HepG2 (cell line): ENCODE data around the gene CAMSAP1. TPM values are rescaled to one million over a fixed set of nuclear protein-coding genes. Genes with fewer than 3 reads are reported as not detected.

Experiments used
- ATAC-seq: fragments of 200-7000 bp; cut with Tn5 transposase; 3 replicates; pipeline ENCODE4 v1.9.1; 2020; ENCODE audit warnings: mild to moderate bottlenecking, moderate library complexity
- BruUV-seq: library from RNA; stranded (reverse); fragments of 400-500 nt; replicated peaks from 2 replicates; lab custom pipeline; 2021; lab: Mats Ljungman, UMichigan
- CTCF ChIA-PET: fragments of 300-600 bp; formaldehyde crosslinking; extraction: SDS; loops from one replicate; lab custom pipeline; 2021; ENCODE audit warnings: low total read pairs, inconsistent platforms, low intra/inter-chr PET ratio; lab: Yijun Ruan, JAX
- POLR2A ChIA-PET: fragments of 350-600 bp; sonication (Branson Sonifier 250); formaldehyde crosslinking; loops from one replicate; lab custom pipeline; 2020; ENCODE audit warnings: antibody characterized with exemption, inconsistent platforms; lab: Yijun Ruan, JAX
- DNase-seq: peaks from one replicate; pipeline ENCODE4 v3.0.0-alpha.2; 2015; ENCODE audit warnings: low spot score
- FAIRE-seq: peaks from 3 replicates; lab custom pipeline; 2011; peaks lifted over from hg19 to GRCh38; lab: Jason Lieb, UNC
- H2AFZ ChIP-seq: one replicate; pipeline ENCODE4 v1.6.1; 2011; ENCODE audit warnings: low read length, inconsistent platforms
- H3K27ac ChIP-seq: fragments of 300-600 bp; 3 replicates; pipeline ENCODE4 v1.8.0; 2011; ENCODE audit warnings: mixed run types, mild to moderate bottlenecking, mixed read lengths, low read length, inconsistent platforms; ENCODE audit not compliant: insufficient read depth; ENCODE audit errors: extremely low read length
- H3K27me3 ChIP-seq, 2 experiments: fragments of 200-600 bp in 1 of 2; 2 replicates in 1 of 2; 3 replicates in 1 of 2; pipeline versions ENCODE4 v1.6.0 to v1.8.0; 2011; ENCODE audit warnings: low read length in 2 of 2, mild to moderate bottlenecking in 2 of 2, moderate library complexity in 2 of 2, inconsistent platforms in 1 of 2; ENCODE audit not compliant: insufficient read depth in 2 of 2, control insufficient read depth in 1 of 2
- H3K36me3 ChIP-seq, 2 experiments: fragments of 200-600 bp in 1 of 2; replicated peaks in 1 of 2; 2 replicates in 1 of 2; 3 replicates in 1 of 2; pipeline versions ENCODE4 v1.5.1 to v1.8.0; 2011; ENCODE audit warnings: low read length in 2 of 2, inconsistent platforms in 1 of 2; ENCODE audit not compliant: insufficient read depth in 2 of 2, control insufficient read depth in 1 of 2
- H3K4me1 ChIP-seq: 2 replicates; pipeline ENCODE4 v1.5.1; 2012; ENCODE audit warnings: low read length, inconsistent platforms; ENCODE audit not compliant: insufficient read depth
- H3K4me2 ChIP-seq: 2 replicates; pipeline ENCODE4 v1.6.0; 2011; ENCODE audit warnings: low read depth, low read length, inconsistent platforms
- H3K4me3 ChIP-seq, 3 experiments: fragments of 200-600 bp in 1 of 3; sonication (generic), shearing (Covaris generic) in 1 of 3; replicated peaks in 1 of 3; 2 replicates each; pipeline ENCODE4 v1.5.1; 2011 to 2016; ENCODE audit warnings: low read length in 3 of 3, inconsistent platforms in 2 of 3, low read depth in 2 of 3, mild to moderate bottlenecking in 2 of 3, control low read depth in 1 of 3, mixed read lengths in 1 of 3; ENCODE audit not compliant: insufficient read depth in 1 of 3
- H3K79me2 ChIP-seq: one replicate; pipeline ENCODE4 v1.6.1; 2011; ENCODE audit warnings: low read length, inconsistent platforms; ENCODE audit not compliant: insufficient read depth
- H3K9ac ChIP-seq: 2 replicates; pipeline ENCODE4 v1.6.0; 2011; ENCODE audit warnings: mild to moderate bottlenecking, low read depth, low read length, inconsistent platforms; ENCODE audit not compliant: insufficient read depth
- H3K9me3 ChIP-seq: 2 replicates; pipeline ENCODE4 v1.5.1; 2012; ENCODE audit warnings: mild to moderate bottlenecking, low read length
- H4K20me1 ChIP-seq: 2 replicates; pipeline ENCODE4 v1.6.0; 2011; ENCODE audit warnings: inconsistent platforms, mild to moderate bottlenecking, low read length, moderate library complexity; ENCODE audit not compliant: insufficient read depth
- KDM5B ChIP-seq: sonication (generic); formaldehyde crosslinking; IDR thresholded peaks from 2 replicates; pipeline ENCODE4 v1.4.0; 2020; ENCODE audit warnings: missing genetic modification reagents, mild to moderate bottlenecking, borderline replicate concordance
- MTA3 ChIP-seq: sonication (generic); formaldehyde crosslinking; IDR thresholded peaks from 2 replicates; pipeline ENCODE4 v1.4.0; 2020; ENCODE audit warnings: missing genetic modification reagents
- ONECUT2 ChIP-seq: sonication (generic); formaldehyde crosslinking; IDR thresholded peaks from 2 replicates; pipeline ENCODE4 v1.4.0; 2020; ENCODE audit warnings: missing genetic modification reagents
- SETDB1 ChIP-seq: sonication (generic); formaldehyde crosslinking; IDR thresholded peaks from 2 replicates; pipeline ENCODE4 v1.5.1; 2020; ENCODE audit warnings: missing genetic modification reagents, mild to moderate bottlenecking, borderline replicate concordance
- ZBTB8A ChIP-seq: sonication (generic); formaldehyde crosslinking; IDR thresholded peaks from 2 replicates; pipeline ENCODE4 v1.4.0; 2020; ENCODE audit warnings: mild to moderate bottlenecking, low read depth, missing genetic modification reagents, borderline replicate concordance
- ZNF260 ChIP-seq: sonication (generic); formaldehyde crosslinking; IDR thresholded peaks from 2 replicates; pipeline ENCODE4 v1.4.0; 2020; ENCODE audit warnings: missing genetic modification reagents, low read depth, mild to moderate bottlenecking, borderline replicate concordance
- ZNF761 ChIP-seq: sonication (generic); formaldehyde crosslinking; conservative IDR thresholded peaks from 2 replicates; pipeline ENCODE4 v1.4.0; 2020; ENCODE audit warnings: mild to moderate bottlenecking, missing genetic modification reagents
- WGBS: methylation state at CpG from one replicate; pipeline ENCODE4 v1.1.6; 2017; ENCODE audit warnings: low lambda C conversion rate; 5-methylcytosine and 5-hydroxymethylcytosine counted together
- in situ Hi-C: cut with HindIII; loops from 2 replicates; pipeline ENCODE4 v1.10.0; 2017; ENCODE audit warnings: low pct_unique_long_range_greater_than_20kb; ENCODE audit not compliant: extremely low pct_ligation_motif_present
- intact Hi-C: fragments of 100-400 bp; cut with micrococcal nuclease; formaldehyde crosslinking; loops from one replicate; pipeline ENCODE4 v1.10.0; 2022; ENCODE audit not compliant: unreplicated experiment
- polyA plus RNA-seq, 8 experiments: library from polyadenylated mRNA; depleted of rRNA in 3 of 8; stranded (reverse) in 7 of 8; unstranded in 1 of 8; fragments of >200 nt; fragmentation: Illumina TruSeq in 4 of 8; extraction: Trizol in 4 of 8; gene quantifications; 2 replicates each; pipeline versions ENCODE4 v1.2.1 to v1.2.3, GENCODE V29; 2011 to 2016; ENCODE audit warnings: low read depth in 4 of 8, missing spikeins in 1 of 8, mixed read lengths in 1 of 8; ENCODE audit not compliant: insufficient read depth in 1 of 8
- total RNA-seq, 5 experiments: library from RNA; depleted of rRNA; stranded (reverse); fragments of >200 nt; fragmentation: Illumina TruSeq; extraction: Trizol; gene quantifications; 2 replicates each; pipeline ENCODE4 v1.2.3, GENCODE V29; 2016; ENCODE audit warnings: low read depth in 1 of 5
- TF ChIP-seq, protein P1 (sequence below): fragments of 450-650 bp; IDR thresholded peaks from 2 replicates; pipeline ENCODE4 v1.6.1; 2016
- TF ChIP-seq, protein P2 (sequence below): IDR thresholded peaks from 2 replicates; pipeline ENCODE4 v1.6.1; 2016; ENCODE audit warnings: missing compliant biosample characterization, missing genetic modification reagents, borderline replicate concordance
- TF ChIP-seq, protein P3 (sequence below): sonication (generic); formaldehyde crosslinking; IDR thresholded peaks from 2 replicates; pipeline ENCODE4 v1.4.0; 2020; ENCODE audit warnings: missing genetic modification reagents

CAMSAP1 gene
- total and polyA plus RNA-seq, 2 of the 13 experiments (the other 11 are each of a cell fraction or from before 2014, with no cell fraction given), result 3.8 to 12.4 TPM

GRCh38 chr9:135764731-135765130 lies 142.6 kb downstream of the CAMSAP1 start:
- FAIRE-seq, result no peak
- no peak overlapping the region for H2AFZ ChIP-seq
- no peak for ATAC-seq
- intact Hi-C loops (no loop called here), in situ Hi-C loops (no loop called here)
- H4K20me1 ChIP-seq, result no peaks in the 10 kb centered on the region
- H3K9ac ChIP-seq, result no peak overlapping the region
- POLR2A ChIA-PET, result no interaction called here
- no peaks in the 10 kb centered on the region for H3K36me3 ChIP-seq
- H3K4me1 ChIP-seq, result no peaks in the 10 kb centered on the region
- no peak overlapping the region for H3K4me3 ChIP-seq
- peaks cover 12% of the 10 kb centered on the region for H3K9me3 ChIP-seq
- WGBS, result 21% methylated on average over 10 of the region's 19 CpGs
- no peak for DNase-seq
- peaks cover 6 to 41% of the 10 kb centered on the region in 2 experiments; a peak in 4 of 5 replicates for H3K27me3 ChIP-seq
- no TSS peak for BruUV-seq
- no peak overlapping the region for H3K4me2 ChIP-seq
- no peaks in the 10 kb centered on the region for H3K79me2 ChIP-seq
- no peak overlapping the region for H3K27ac ChIP-seq
- CTCF ChIA-PET, result no interaction called here
- TF ChIP-seq SETDB1 (CRISPR knock-in tag), result no peak
- TF ChIP-seq, protein P1, sequence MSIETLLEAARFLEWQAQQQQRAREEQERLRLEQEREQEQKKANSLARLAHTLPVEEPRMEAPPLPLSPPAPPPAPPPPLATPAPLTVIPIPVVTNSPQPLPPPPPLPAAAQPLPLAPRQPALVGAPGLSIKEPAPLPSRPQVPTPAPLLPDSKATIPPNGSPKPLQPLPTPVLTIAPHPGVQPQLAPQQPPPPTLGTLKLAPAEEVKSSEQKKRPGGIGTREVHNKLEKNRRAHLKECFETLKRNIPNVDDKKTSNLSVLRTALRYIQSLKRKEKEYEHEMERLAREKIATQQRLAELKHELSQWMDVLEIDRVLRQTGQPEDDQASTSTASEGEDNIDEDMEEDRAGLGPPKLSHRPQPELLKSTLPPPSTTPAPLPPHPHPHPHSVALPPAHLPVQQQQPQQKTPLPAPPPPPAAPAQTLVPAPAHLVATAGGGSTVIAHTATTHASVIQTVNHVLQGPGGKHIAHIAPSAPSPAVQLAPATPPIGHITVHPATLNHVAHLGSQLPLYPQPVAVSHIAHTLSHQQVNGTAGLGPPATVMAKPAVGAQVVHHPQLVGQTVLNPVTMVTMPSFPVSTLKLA, result peak; percentile 18; the same call in 1 of the 2 replicates
- TF ChIP-seq KDM5B (CRISPR knock-in tag), result no peak
- no peak for TF ChIP-seq ZBTB8A (CRISPR knock-in tag)
- no peak for TF ChIP-seq ZNF260
- TF ChIP-seq, all 625 proteins: peak for 1

GRCh38 chr9:135763716-135764446 lies 143.5 kb downstream of the CAMSAP1 start:
- Histone ChIP-seq H2AFZ (no peak overlapping the region), H3K27me3 (peaks cover 6 to 49% of the 10 kb centered on the region in 2 experiments; a peak in 4 of 5 replicates), H3K9ac (no peak overlapping the region), H3K27ac (no peak overlapping the region), H3K36me3 (no peaks in the 10 kb centered on the region), H3K79me2 (no peaks in the 10 kb centered on the region), H3K4me3 (no peak overlapping the region), H4K20me1 (no peaks in the 10 kb centered on the region), H3K4me1 (no peaks in the 10 kb centered on the region), H3K9me3 (peaks cover 12% of the 10 kb centered on the region), H3K4me2 (no peak overlapping the region)
- DNase-seq (no peak), FAIRE-seq (no peak), ATAC-seq (no peak)
- 42% methylated on average over 12 of the region's 24 CpGs for WGBS
- ChIA-PET POLR2A (no interaction called here), CTCF (no interaction called here)
- in situ Hi-C loops, result no loop called here
- no TSS peak for BruUV-seq
- intact Hi-C loops, result no loop called here
- TF ChIP-seq MTA3 (no peak), ONECUT2 (CRISPR knock-in tag) (no peak), ZNF761 (no peak)
- TF ChIP-seq, protein P2, sequence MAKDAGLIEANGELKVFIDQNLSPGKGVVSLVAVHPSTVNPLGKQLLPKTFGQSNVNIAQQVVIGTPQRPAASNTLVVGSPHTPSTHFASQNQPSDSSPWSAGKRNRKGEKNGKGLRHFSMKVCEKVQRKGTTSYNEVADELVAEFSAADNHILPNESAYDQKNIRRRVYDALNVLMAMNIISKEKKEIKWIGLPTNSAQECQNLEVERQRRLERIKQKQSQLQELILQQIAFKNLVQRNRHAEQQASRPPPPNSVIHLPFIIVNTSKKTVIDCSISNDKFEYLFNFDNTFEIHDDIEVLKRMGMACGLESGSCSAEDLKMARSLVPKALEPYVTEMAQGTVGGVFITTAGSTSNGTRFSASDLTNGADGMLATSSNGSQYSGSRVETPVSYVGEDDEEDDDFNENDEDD, result no peak
- TF ChIP-seq, protein P3, sequence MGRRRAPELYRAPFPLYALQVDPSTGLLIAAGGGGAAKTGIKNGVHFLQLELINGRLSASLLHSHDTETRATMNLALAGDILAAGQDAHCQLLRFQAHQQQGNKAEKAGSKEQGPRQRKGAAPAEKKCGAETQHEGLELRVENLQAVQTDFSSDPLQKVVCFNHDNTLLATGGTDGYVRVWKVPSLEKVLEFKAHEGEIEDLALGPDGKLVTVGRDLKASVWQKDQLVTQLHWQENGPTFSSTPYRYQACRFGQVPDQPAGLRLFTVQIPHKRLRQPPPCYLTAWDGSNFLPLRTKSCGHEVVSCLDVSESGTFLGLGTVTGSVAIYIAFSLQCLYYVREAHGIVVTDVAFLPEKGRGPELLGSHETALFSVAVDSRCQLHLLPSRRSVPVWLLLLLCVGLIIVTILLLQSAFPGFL (CRISPR knock-in tag), result no peak
